ENCODE results near the gene AURKAIP1. TPM values are rescaled to one million over a fixed set of nuclear protein-coding genes. Genes with fewer than 3 reads are reported as not detected.

Gene AURKAIP1
- total and polyA plus RNA-seq, 4 experiments from 2014 or later, result 60.4 to 179 (median 116) TPM

DNA sequence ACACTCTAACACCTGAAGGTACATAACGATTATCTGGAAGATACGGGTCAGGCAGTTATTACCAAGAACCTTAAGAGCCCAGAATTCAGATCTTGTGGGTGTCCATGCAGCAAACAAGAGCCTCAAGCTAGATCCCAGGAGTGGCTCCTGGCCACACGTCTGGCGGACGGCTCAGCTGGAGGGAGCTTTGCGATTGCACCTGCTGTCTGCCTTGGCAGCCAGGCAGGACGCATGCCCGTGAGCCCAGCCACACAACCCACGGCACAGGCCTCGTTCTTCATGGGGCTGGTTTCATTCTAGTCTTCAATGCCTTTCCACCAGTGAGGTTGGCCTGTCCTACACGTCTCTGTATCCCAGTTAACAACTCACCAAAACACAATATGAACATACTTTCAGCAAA lies 18.4 kb upstream of the AURKAIP1 start:
- ChIA-PET POLR2A (ENCODE audit: partially characterized antibody) (no interaction called here), CTCF (ENCODE audit: partially characterized antibody) (no interaction called here)
- no peak overlapping the region for H3K4me3 Mint-ChIP-seq
- peaks cover 77% of the 10 kb centered on the region for H3K36me3 ChIP-seq (ENCODE audit: insufficient read depth, low read length)
- H3K27ac ChIP-seq (ENCODE audit: low read depth, low read length), result no peak overlapping the region
- no peaks in the 10 kb centered on the region for H3K9me3 ChIP-seq (ENCODE audit: control insufficient read depth in 1 of 2, low read length in 2 of 2)
- intact Hi-C loops (cut with micrococcal nuclease), result no loop called here
- H3K9me3 Mint-ChIP-seq, result no peaks in the 10 kb centered on the region
- no peak for DNase-seq
- H3K4me1 ChIP-seq (ENCODE audit: insufficient read depth, low read length), result peaks cover 19% of the 10 kb centered on the region
- H3K27ac Mint-ChIP-seq, result peak overlapping the region in 2 of 7 donors; percentile 32 to 62
- no peaks in the 10 kb centered on the region for H3K27me3 ChIP-seq (ENCODE audit: insufficient read depth, low read length)
- peaks cover 12 to 35% (median 21%) of the 10 kb centered on the region in 4 donors for H3K4me1 Mint-ChIP-seq
- no peaks in the 10 kb centered on the region for H3K27me3 Mint-ChIP-seq
- no peak overlapping the region for H3K4me3 ChIP-seq (ENCODE audit: low read length in 2 of 2)
- peaks cover 44 to 72% of the 10 kb centered on the region in 2 donors for H3K36me3 Mint-ChIP-seq

DNA sequence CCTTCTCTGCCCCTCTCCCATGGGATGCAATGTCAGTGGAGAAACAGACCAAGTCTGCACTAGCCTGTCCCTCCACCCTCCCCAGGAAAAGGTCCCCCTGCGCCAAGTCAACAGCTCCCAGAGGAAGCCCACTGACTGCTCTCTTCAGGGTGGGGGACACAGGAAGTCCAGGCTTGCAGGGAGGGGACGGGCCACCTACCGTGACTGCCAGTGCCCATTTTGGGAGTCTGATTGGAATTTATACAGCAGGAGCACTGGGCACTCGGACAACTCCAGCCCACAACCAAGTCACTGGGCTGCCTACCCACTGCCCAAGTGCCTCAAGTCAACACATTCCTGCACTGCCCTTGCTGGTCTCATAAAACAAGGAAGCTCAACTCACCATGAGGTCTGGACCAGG lies 18.0 kb upstream of the AURKAIP1 start:
- no peak overlapping the region for H3K4me3 ChIP-seq (ENCODE audit: low read length in 2 of 2)
- H3K27ac ChIP-seq (ENCODE audit: low read depth, low read length), result no peak overlapping the region
- no peaks in the 10 kb centered on the region for H3K27me3 ChIP-seq (ENCODE audit: insufficient read depth, low read length)
- Mint-ChIP-seq H3K27me3 (no peaks in the 10 kb centered on the region), H3K27ac (peak overlapping the region in 1 of 7 donors; percentile 70), H3K9me3 (no peaks in the 10 kb centered on the region), H3K36me3 (peaks cover 45 to 72% of the 10 kb centered on the region in 2 donors), H3K4me1 (peaks cover 8 to 31% (median 17%) of the 10 kb centered on the region in 4 donors), H3K4me3 (no peak overlapping the region)
- peaks cover 78% of the 10 kb centered on the region for H3K36me3 ChIP-seq (ENCODE audit: insufficient read depth, low read length)
- H3K4me1 ChIP-seq (ENCODE audit: insufficient read depth, low read length), result peaks cover 15% of the 10 kb centered on the region
- ChIA-PET CTCF (ENCODE audit: partially characterized antibody) (no interaction called here), POLR2A (ENCODE audit: partially characterized antibody) (interaction anchor here (1.8 kb wide), 1 partner anchor 18 kb away, joined by 5 read pairs; the partner anchor contains the start of gene AURKAIP1)
- no peaks in the 10 kb centered on the region for H3K9me3 ChIP-seq (ENCODE audit: control insufficient read depth in 1 of 2, low read length in 2 of 2)
- DNase-seq, result no peak
- intact Hi-C loops (cut with micrococcal nuclease), result no loop called here

DNA sequence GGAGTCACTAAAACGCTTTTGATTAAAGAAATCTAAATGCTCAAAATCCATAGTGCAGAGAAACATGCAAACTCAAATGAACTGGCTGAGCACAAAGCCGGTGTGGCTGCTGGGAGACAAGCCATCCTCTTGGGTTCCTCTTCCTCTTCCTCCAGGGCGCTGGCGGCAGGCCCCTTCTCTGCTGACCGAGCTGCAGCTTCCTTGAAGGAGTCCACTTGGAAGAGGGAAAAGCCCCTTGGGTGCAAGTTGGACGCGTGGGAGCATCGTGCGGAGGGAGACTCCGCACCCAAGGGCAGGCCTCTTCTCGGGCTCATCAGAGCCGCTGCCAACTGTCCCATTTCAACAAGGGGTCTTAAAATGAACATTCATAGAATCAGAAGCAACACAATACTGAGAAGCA lies 16.2 kb upstream of the AURKAIP1 start:
- no peaks in the 10 kb centered on the region for H3K9me3 Mint-ChIP-seq
- intact Hi-C loops (cut with micrococcal nuclease), result no loop called here
- Histone ChIP-seq H3K27me3 (ENCODE audit: insufficient read depth, low read length) (no peaks in the 10 kb centered on the region), H3K36me3 (ENCODE audit: insufficient read depth, low read length) (peaks cover 84% of the 10 kb centered on the region), H3K27ac (ENCODE audit: low read depth, low read length) (no peak overlapping the region), H3K4me1 (ENCODE audit: insufficient read depth, low read length) (peaks cover 3% of the 10 kb centered on the region), H3K9me3 (ENCODE audit: control insufficient read depth in 1 of 2, low read length in 2 of 2) (no peaks in the 10 kb centered on the region), H3K4me3 (ENCODE audit: low read length in 2 of 2) (no peak overlapping the region)
- CTCF ChIA-PET (ENCODE audit: partially characterized antibody), result no interaction called here
- POLR2A ChIA-PET (ENCODE audit: partially characterized antibody), result interaction anchor here (0.9 to 2.9 kb wide), 4 partner anchors 9 to 16 kb away, joined by 3 to 13 read pairs (median 4); partner anchors contain the start of genes AURKAIP1, CCNL2 and MRPL20
- DNase-seq, result no peak
- peak overlapping the region in 1 of 7 donors; percentile 18 for H3K27ac Mint-ChIP-seq
- peaks cover 58 to 78% of the 10 kb centered on the region in 2 donors for H3K36me3 Mint-ChIP-seq
- no peak overlapping the region for H3K4me3 Mint-ChIP-seq
- H3K27me3 Mint-ChIP-seq, result no peaks in the 10 kb centered on the region
- peaks cover 6 to 23% (median 12%) of the 10 kb centered on the region in 4 donors for H3K4me1 Mint-ChIP-seq

DNA sequence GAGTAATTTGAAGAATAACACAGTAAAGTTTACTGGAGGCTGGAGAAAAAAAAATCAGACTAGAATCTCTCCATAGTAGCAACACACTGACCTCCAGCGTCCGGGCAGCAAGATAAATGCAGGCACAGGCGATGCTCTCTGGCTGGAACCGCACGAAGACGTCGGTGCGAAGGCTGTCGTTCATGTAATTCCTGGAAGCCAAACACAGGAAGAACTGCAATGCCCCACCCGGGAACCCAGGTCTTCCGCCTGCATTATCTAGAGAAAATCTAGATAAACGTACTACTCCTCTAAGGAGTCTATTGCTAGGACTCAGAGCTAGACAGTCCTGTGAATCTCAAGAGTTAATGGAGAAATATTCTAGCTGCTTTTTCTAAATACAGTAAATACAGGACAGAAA lies 15.7 kb upstream of the AURKAIP1 start:
- intact Hi-C loops (cut with micrococcal nuclease), result no loop called here
- no peak overlapping the region for H3K27ac Mint-ChIP-seq

DNA sequence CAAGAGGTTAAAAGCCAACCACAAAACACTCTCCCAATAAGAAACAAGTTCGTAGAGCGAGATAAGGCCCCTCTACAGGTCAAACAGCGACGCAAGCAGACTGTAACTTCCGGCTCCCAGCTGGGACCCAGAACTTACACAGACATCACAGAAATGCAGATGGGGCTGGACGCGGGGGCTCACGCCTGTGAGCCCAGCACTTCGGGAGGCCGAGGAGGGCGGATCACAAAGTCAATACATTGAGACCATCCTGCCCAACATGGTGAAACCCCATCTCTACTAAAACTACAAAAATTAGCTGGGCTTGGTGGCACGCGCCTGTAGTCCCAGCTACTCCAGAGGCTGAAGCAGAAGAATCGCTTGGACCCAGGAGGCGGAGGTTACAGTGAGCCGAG lies 13.1 kb upstream of the AURKAIP1 start:
- no peaks in the 10 kb centered on the region for H3K9me3 Mint-ChIP-seq
- H3K4me3 ChIP-seq (ENCODE audit: low read length in 2 of 2), result no peak overlapping the region
- no peak overlapping the region for H3K27ac ChIP-seq (ENCODE audit: low read depth, low read length)
- peaks cover 41 to 61% of the 10 kb centered on the region in 2 donors for H3K36me3 Mint-ChIP-seq
- peaks cover 0 to 6% (median under 1%) of the 10 kb centered on the region in 4 donors for H3K4me1 Mint-ChIP-seq
- H3K27me3 ChIP-seq (ENCODE audit: insufficient read depth, low read length), result no peaks in the 10 kb centered on the region
- no peaks in the 10 kb centered on the region for H3K9me3 ChIP-seq (ENCODE audit: control insufficient read depth in 1 of 2, low read length in 2 of 2)
- CTCF ChIA-PET (ENCODE audit: partially characterized antibody), result no interaction called here
- H3K4me1 ChIP-seq (ENCODE audit: insufficient read depth, low read length), result peaks cover 3% of the 10 kb centered on the region
- intact Hi-C loops (cut with micrococcal nuclease), result no loop called here
- no peak for DNase-seq
- H3K4me3 Mint-ChIP-seq, result no peak overlapping the region
- no peak overlapping the region for H3K27ac Mint-ChIP-seq
- H3K27me3 Mint-ChIP-seq, result no peaks in the 10 kb centered on the region
- H3K36me3 ChIP-seq (ENCODE audit: insufficient read depth, low read length), result peaks cover 71% of the 10 kb centered on the region
- POLR2A ChIA-PET (ENCODE audit: partially characterized antibody), result interaction anchor here (0.6 to 4.8 kb wide), 4 partner anchors 8 to 223 kb away, joined by 4 to 20 read pairs (median 4); partner anchors contain the start of genes AURKAIP1 and CCNL2

More for the DNA sequence above, 15.7 kb upstream of the AURKAIP1 start:
- Histone ChIP-seq H3K9me3 (ENCODE audit: control insufficient read depth in 1 of 2, low read length in 2 of 2) (no peaks in the 10 kb centered on the region), H3K4me3 (ENCODE audit: low read length in 2 of 2) (no peak overlapping the region), H3K27ac (ENCODE audit: low read depth, low read length) (no peak overlapping the region), H3K27me3 (ENCODE audit: insufficient read depth, low read length) (no peaks in the 10 kb centered on the region), H3K36me3 (ENCODE audit: insufficient read depth, low read length) (peaks cover 89% of the 10 kb centered on the region), H3K4me1 (ENCODE audit: insufficient read depth, low read length) (peaks cover 3% of the 10 kb centered on the region)
- Mint-ChIP-seq H3K36me3 (peaks cover 59 to 82% of the 10 kb centered on the region in 2 donors), H3K9me3 (no peaks in the 10 kb centered on the region), H3K4me3 (no peak overlapping the region), H3K27me3 (no peaks in the 10 kb centered on the region), H3K4me1 (peaks cover 5 to 21% (median 12%) of the 10 kb centered on the region in 4 donors)
- DNase-seq, result no peak
- CTCF ChIA-PET (ENCODE audit: partially characterized antibody), result no interaction called here
- POLR2A ChIA-PET (ENCODE audit: partially characterized antibody), result interaction anchor here (1.6 to 2.9 kb wide), 2 partner anchors 9 kb away, joined by 3 to 13 read pairs; partner anchors contain the start of gene CCNL2

DNA sequence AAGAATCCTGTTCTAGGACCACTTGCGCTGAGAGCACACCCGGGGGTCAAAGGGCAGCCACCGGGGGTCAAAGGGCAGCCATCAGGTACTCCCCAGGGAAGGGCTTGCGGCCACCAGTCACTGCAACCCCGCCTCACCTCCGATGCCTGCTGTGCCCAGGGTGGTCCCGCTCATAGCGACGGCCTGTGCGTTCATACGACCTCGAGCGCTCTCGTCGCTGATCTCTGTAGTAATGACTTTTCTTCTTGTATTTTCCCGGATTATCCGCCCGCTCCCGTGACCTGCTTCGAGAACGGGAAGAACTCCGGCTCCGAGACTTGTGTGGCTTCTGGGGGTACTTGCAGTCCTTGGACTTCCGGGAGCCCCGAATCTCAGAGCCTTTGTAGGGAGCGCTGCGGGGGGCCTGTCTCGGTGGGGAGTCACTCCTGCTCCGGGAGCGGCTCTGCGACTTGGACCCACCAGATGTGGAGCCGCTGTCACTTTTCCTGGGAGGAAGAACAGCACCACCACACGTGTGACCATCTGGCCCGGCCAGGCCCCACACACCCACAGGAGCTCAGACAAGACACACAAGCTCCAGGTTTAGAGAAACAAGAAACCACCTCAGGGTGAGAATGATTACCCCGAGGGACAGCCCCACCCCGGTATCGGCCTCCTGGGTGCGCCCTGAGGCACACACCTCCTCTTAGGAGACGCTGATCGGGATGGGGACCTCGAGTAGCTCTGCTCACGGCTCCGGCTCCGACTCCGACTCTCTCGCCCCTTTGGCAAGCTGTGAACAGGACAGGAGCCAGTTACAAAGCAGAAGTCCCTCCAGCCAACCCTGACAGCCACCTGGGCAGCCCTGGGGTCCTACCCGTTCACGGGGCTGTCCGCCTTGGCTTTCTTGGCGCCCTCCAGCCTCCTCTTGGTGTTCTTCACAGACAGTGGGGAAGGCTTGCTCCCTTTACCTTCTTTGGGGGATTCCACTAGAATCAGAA lies 12.4 kb upstream of the AURKAIP1 start:
- intact Hi-C loops (cut with micrococcal nuclease), result no loop called here
- CTCF ChIA-PET (ENCODE audit: partially characterized antibody), result interaction anchor here (1.0 kb wide), 1 partner anchor 16 kb away, joined by 3 read pairs; no protein-coding TSS in a partner anchor
- H3K36me3 ChIP-seq (ENCODE audit: insufficient read depth, low read length), result peaks cover 64% of the 10 kb centered on the region
- H3K27me3 ChIP-seq (ENCODE audit: insufficient read depth, low read length), result no peaks in the 10 kb centered on the region
- no peaks in the 10 kb centered on the region for H3K9me3 ChIP-seq (ENCODE audit: control insufficient read depth in 1 of 2, low read length in 2 of 2)
- POLR2A ChIA-PET (ENCODE audit: partially characterized antibody), result interaction anchor here (0.6 to 4.8 kb wide), 5 partner anchors 9 to 224 kb away, joined by 3 to 20 read pairs (median 4); partner anchors contain the start of genes AURKAIP1 and CCNL2
- no peaks in the 10 kb centered on the region for H3K9me3 Mint-ChIP-seq
- H3K27ac Mint-ChIP-seq, result no peak overlapping the region
- no peak overlapping the region for H3K4me3 Mint-ChIP-seq
- no peak overlapping the region for H3K27ac ChIP-seq (ENCODE audit: low read depth, low read length)
- no peak for DNase-seq
- no peaks in the 10 kb centered on the region for H3K27me3 Mint-ChIP-seq
- H3K4me1 ChIP-seq (ENCODE audit: insufficient read depth, low read length), result no peaks in the 10 kb centered on the region
- H3K4me1 Mint-ChIP-seq, result peaks cover 0 to 3% (median under 1%) of the 10 kb centered on the region in 4 donors
- no peak overlapping the region for H3K4me3 ChIP-seq (ENCODE audit: low read length in 2 of 2)
- H3K36me3 Mint-ChIP-seq, result peaks cover 39 to 55% of the 10 kb centered on the region in 2 donors

DNA sequence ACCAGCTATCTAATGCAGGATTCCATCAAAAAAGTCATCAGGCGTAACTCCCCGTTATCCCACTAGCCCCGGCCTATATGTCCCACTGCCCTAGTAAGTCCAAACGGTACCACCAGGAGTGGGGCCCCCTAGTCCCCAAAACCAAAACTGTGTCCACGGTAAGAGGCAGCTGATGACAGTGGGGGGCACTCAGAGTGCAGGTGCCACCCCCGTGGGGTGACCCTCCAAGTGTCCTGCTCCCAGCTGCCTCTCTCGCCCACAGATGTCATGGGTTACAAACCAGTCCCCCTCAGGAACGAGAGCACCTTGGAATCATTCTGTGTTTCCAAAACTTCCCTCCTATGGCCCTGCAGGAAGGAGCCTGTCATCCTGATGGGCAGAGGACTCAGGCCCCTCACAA lies 10.9 kb upstream of the AURKAIP1 start:
- H3K4me3 Mint-ChIP-seq, result no peak overlapping the region
- no peak for DNase-seq
- no peaks in the 10 kb centered on the region for H3K9me3 Mint-ChIP-seq
- ChIA-PET CTCF (ENCODE audit: partially characterized antibody) (interaction anchor here (1.0 kb wide), 1 partner anchor 14 kb away, joined by 3 read pairs; no protein-coding TSS in a partner anchor), POLR2A (ENCODE audit: partially characterized antibody) (interaction anchor here (0.8 to 4.8 kb wide), 3 partner anchors 10 to 14 kb away, joined by 3 to 20 read pairs (median 3); partner anchors contain the start of genes AURKAIP1 and CCNL2)
- Histone ChIP-seq H3K36me3 (ENCODE audit: insufficient read depth, low read length) (peaks cover 50% of the 10 kb centered on the region), H3K27me3 (ENCODE audit: insufficient read depth, low read length) (no peaks in the 10 kb centered on the region), H3K4me1 (ENCODE audit: insufficient read depth, low read length) (no peaks in the 10 kb centered on the region), H3K4me3 (ENCODE audit: low read length in 2 of 2) (no peak overlapping the region), H3K9me3 (ENCODE audit: control insufficient read depth in 1 of 2, low read length in 2 of 2) (no peaks in the 10 kb centered on the region), H3K27ac (ENCODE audit: low read depth, low read length) (no peak overlapping the region)
- peaks cover 0 to 1% (median 0%) of the 10 kb centered on the region in 4 donors for H3K4me1 Mint-ChIP-seq
- intact Hi-C loops (cut with micrococcal nuclease), result no loop called here
- H3K27ac Mint-ChIP-seq, result peak overlapping the region in 1 of 7 donors; percentile 55
- peaks cover 30 to 41% of the 10 kb centered on the region in 2 donors for H3K36me3 Mint-ChIP-seq
- no peaks in the 10 kb centered on the region for H3K27me3 Mint-ChIP-seq

All from CD4-positive, alpha-beta memory T cell (primary cell).